T-helper 17 cell (primary cell): ENCODE results near the gene S100A11. TPM values are rescaled to one million over a fixed set of nuclear protein-coding genes. Genes with fewer than 3 reads are reported as not detected.

ENCODE experiments used
- ATAC-seq: fragments of 150-1000 bp; cut with Tn5 transposase; 2 replicates; pipeline ENCODE4 v1.10.0; 2021; ENCODE audit warnings: mild to moderate bottlenecking, moderate library complexity
- DNase-seq, 3 donors: peaks; one replicate each; pipeline versions ENCODE4 v3.0.0 to v3.0.0-alpha.2; 2020 to 2021
- H3K9me3 ChIP-seq: one replicate; pipeline ENCODE4 v1.7.0; 2013; ENCODE audit warnings: low read length, mild to moderate bottlenecking; ENCODE audit not compliant: control insufficient read depth, poor library complexity, severe bottlenecking
- H3K27ac Mint-ChIP-seq: one replicate; pipeline ENCODE4 v1.8.0; 2022; ENCODE audit warnings: mild to moderate bottlenecking, moderate library complexity, mixed read lengths
- H3K27me3 Mint-ChIP-seq: one replicate; pipeline ENCODE4 v1.8.0; 2022; ENCODE audit warnings: mixed read lengths
- H3K36me3 Mint-ChIP-seq: one replicate; pipeline ENCODE4 v1.8.0; 2022; ENCODE audit warnings: low read depth, mixed read lengths
- H3K4me1 Mint-ChIP-seq: one replicate; pipeline ENCODE4 v1.8.0; 2022; ENCODE audit warnings: mild to moderate bottlenecking, mixed read lengths
- H3K4me3 Mint-ChIP-seq: one replicate; pipeline ENCODE4 v1.8.0; 2022; ENCODE audit warnings: mild to moderate bottlenecking, moderate library complexity, mixed read lengths
- total RNA-seq, 4 donors: library from RNA in 2 of 4; stranded (reverse) in 2 of 4; gene quantifications; one replicate each; pipeline ENCODE4 v1.2.3 and lab custom pipeline; 2022 to 2026

Gene S100A11
- total RNA-seq, 2 donors from 2014 or later, result 76.4 to 117 TPM

DNA sequence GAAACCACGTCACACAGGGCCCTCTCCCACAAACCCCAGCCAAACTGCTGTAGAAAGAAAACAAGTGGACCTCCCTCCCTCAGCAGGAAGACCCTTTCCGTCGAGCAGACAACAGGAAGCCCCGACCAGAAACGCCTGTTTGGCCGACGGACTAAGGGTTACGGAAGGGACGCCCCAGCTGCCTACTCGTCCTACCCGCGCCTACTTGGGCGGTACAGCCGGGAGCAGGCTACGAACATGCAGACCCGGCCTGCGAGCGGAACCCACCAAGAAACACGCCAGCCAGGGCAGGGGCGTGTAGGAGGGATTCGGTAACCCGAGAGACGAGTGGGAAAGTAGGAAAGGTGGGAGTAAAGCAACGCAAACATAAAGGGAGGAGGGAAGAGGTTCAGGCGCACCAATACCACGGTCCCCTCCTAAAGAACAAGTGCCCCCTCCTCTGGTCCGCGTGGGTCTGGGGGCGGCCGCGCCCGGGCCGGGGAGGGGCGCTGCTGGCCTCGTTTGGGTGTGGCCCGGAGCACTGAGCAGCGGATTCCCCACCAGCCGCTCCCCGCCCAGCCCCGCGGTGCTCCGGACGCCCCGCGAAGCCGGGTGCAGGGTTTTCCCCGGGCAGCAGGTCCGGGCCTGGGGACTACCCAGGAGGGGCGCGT lies 43.6 kb downstream of the S100A11 start:
- peak in 2 of 3 donors; percentile 15 to 20 for DNase-seq
- peak overlapping the region; percentile 96 for H3K27ac Mint-ChIP-seq
- peaks cover 47% of the 10 kb centered on the region for H3K4me1 Mint-ChIP-seq
- peak; percentile 38 for ATAC-seq
- H3K27me3 Mint-ChIP-seq, result no peaks in the 10 kb centered on the region
- no peaks in the 10 kb centered on the region for H3K9me3 ChIP-seq
- peak overlapping the region; percentile 96 for H3K4me3 Mint-ChIP-seq
- H3K36me3 Mint-ChIP-seq, result peaks cover 6% of the 10 kb centered on the region

DNA sequence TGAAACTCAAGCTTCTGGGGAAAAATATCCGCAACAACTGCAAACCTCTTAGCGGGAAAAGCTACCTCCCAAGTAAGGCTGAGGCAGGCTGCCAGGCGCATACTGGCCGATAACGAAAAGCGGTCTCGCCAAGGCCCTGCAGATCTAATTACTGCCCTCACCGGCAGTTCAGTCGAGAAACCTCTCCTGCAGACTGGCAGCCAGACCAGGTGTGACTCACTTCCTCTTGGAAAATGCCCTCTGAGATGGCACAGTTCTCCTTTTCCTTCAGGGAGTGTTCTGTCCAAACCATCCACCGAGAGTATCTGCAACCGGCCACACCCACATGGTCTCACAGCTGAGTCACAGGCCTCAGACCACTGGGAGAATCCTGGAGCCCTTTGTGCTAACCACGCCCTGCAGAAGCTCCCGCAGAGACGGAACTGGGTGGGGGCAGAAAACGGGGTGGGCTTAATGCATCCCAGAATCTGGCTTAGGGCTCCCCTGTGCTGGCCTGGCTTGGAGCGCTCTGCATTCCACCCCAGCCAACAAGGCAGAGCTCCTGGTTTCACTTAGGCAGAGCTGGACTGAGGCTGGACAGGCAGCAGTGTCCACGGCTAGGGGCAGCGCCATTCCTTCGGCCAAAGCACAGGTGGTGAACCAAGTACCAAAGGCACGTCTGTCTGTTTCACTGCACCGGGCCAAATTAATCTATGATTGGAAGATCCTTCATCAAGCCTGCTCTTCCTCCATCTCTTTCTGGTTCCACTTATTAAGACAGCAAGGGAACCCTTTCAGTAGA lies 44.3 kb downstream of the S100A11 start:
- Mint-ChIP-seq H3K27ac (peak overlapping the region; percentile 96), H3K27me3 (no peaks in the 10 kb centered on the region), H3K4me1 (peaks cover 53% of the 10 kb centered on the region), H3K4me3 (peak overlapping the region; percentile 96), H3K36me3 (peaks cover 6% of the 10 kb centered on the region)
- DNase-seq, result peak in 2 of 3 donors; percentile 13 to 31
- ATAC-seq, result no peak
- H3K9me3 ChIP-seq, result no peaks in the 10 kb centered on the region

DNA sequence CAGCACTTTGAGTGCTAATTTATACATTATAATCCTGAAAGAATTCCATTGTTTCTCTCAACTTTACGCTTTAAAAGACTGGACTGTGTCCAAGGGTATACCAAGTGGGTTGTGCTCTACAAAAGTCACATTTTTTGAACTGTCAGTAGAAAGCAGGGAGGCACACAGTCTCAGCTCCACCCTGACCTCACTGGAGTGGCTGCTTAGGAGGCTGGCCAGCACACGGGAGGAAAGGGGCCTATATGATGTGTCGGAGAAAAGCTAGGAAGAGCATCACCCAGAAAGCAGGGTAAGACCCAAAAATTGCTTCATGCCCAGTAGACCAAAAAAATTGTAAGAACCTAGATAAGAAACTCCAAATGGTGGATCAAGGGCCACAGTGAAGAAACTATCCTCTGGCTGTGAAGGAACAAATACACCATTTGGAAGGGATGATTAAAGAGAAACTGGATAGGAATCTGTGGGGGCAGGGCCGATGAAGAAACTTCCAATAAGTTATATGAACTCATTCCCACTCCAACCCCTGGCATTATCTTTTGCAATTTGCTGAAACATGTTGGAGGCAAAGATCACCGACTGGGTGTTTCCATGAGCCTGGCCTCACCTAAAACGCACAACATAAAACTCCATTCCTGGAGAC lies 45.0 kb downstream of the S100A11 start:
- Mint-ChIP-seq H3K36me3 (peaks cover 6% of the 10 kb centered on the region), H3K4me3 (peak overlapping the region; percentile 96), H3K27ac (peak overlapping the region; percentile 96), H3K27me3 (no peaks in the 10 kb centered on the region), H3K4me1 (peaks cover 53% of the 10 kb centered on the region)
- no peak for ATAC-seq
- no peak for DNase-seq
- no peaks in the 10 kb centered on the region for H3K9me3 ChIP-seq

DNA sequence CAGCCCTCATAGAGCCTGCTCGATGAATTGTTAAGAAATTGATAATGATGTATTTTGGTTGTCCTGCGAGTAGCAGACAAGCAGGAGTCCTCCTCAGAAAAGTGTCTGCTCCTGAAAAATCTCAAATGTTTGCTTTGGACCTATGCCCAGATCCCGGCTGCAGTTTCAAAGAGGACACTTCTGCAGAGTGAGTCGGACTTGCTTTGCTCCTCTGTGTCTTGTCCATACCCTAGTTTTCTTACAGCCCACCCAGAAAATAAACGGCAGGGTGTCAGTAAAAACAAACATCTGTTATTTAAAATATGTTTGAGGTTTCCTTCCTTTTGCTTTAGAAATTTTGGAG lies 46.0 kb downstream of the S100A11 start:
- H3K9me3 ChIP-seq, result no peaks in the 10 kb centered on the region
- ATAC-seq (no peak), DNase-seq (no peak)
- no peaks in the 10 kb centered on the region for H3K27me3 Mint-ChIP-seq
- H3K4me3 Mint-ChIP-seq, result peak overlapping the region; percentile 96
- peaks cover 6% of the 10 kb centered on the region for H3K36me3 Mint-ChIP-seq
- H3K4me1 Mint-ChIP-seq, result peaks cover 57% of the 10 kb centered on the region
- H3K27ac Mint-ChIP-seq, result peak overlapping the region; percentile 96

DNA sequence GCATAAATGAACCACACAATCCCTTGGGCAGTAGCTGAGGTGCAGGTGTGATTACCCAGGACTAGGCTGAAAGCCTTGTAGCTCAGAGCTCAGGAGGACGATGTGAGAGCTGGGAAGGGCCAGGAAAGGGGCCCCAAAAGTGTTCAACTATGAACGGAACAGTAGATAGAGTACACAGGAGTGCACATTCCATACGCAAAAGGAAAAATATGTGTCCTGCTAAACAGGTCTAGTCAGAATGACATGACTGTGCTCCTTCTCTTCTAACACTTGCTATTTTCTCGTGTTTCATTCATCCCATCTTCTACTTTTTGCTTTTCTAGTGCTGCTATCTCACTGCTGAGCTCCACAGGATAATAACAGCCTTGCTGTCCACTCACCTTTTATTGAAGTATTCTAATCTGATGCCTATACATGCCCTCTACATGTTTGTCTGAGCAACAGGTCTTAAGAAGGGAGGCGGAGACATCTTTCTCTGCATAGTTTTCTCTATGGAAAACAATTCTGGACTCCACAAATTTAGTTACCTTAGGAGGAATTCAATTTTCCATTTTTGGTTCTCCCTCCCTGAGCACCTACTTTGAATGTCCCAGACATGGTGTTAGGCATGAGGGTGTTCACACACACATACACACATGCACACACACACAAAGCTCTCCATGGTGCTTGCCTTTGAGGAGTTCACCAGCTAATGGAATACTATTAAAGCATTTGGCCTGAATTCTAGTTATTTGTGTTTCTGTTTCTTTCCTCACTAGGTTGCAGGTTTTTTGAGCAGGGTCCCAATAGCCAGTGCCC lies 46.5 kb downstream of the S100A11 start:
- H3K4me1 Mint-ChIP-seq, result peaks cover 59% of the 10 kb centered on the region
- no peak for DNase-seq
- H3K27me3 Mint-ChIP-seq, result no peaks in the 10 kb centered on the region
- H3K4me3 Mint-ChIP-seq, result peak overlapping the region; percentile 65
- peak overlapping the region; percentile 96 for H3K27ac Mint-ChIP-seq
- ATAC-seq, result no peak
- no peaks in the 10 kb centered on the region for H3K9me3 ChIP-seq
- H3K36me3 Mint-ChIP-seq, result peaks cover 6% of the 10 kb centered on the region

DNA sequence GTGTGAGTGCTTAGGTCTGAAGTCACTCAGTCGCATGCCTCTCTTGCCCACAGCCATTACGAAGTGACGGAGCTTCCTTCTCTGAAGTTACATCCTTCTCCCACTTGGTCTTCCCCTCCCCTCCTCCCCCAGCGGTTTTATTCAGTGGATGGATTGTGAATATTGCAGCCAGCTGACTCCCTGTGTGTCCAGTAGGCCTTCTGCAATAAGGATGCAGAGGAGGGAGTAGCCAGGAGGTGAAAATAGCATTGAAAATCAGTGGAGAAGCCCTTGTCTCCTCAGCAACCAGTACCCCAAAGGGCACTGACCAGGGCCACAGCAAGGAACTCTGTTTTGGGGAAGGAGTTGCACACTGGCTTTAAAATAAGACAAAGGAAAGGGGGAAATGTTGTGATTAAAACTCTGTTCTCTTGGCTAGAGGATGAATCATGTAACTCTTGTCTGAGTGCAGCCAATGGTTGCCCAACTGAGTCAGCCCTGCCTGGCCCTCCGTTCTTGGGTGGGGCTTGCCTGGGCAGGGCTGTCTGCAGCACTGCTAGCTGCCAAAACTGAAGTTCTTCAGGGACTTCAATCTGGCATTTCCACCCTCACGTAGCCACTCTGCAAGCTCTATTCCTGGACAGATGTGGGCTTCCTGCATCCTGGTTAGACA lies 47.5 kb downstream of the S100A11 start:
- Mint-ChIP-seq H3K27me3 (no peaks in the 10 kb centered on the region), H3K27ac (peak overlapping the region; percentile 96), H3K4me3 (peak overlapping the region; percentile 31), H3K4me1 (peaks cover 60% of the 10 kb centered on the region), H3K36me3 (peaks cover 6% of the 10 kb centered on the region)
- no peak for ATAC-seq
- DNase-seq, result no peak
- no peaks in the 10 kb centered on the region for H3K9me3 ChIP-seq

DNA sequence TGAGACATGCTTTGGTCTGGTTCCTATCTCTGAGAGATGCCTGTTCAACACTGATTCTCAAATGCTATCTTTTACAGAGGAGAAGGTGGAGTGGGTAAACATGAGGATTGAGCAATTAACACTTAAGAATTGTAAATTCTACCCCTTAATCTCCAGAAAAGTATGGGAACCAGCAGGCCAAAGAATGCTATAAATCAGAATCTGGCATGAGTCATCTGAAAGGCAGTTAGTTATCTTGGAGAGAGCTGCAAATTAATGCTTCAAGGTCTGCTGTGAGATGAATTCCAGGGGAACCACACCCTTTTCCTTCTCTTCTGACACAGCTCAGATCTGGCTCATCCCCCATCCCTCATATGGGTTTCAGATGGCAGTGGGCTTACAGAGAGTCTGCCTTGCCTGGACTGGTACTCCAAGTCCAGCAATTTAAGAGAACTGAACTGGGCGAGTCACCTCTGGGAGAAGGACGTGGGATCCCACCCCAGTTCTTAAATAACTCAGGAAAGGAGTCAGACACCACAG lies 48.3 kb downstream of the S100A11 start:
- no peak for ATAC-seq
- H3K36me3 Mint-ChIP-seq, result peaks cover 6% of the 10 kb centered on the region

DNA sequence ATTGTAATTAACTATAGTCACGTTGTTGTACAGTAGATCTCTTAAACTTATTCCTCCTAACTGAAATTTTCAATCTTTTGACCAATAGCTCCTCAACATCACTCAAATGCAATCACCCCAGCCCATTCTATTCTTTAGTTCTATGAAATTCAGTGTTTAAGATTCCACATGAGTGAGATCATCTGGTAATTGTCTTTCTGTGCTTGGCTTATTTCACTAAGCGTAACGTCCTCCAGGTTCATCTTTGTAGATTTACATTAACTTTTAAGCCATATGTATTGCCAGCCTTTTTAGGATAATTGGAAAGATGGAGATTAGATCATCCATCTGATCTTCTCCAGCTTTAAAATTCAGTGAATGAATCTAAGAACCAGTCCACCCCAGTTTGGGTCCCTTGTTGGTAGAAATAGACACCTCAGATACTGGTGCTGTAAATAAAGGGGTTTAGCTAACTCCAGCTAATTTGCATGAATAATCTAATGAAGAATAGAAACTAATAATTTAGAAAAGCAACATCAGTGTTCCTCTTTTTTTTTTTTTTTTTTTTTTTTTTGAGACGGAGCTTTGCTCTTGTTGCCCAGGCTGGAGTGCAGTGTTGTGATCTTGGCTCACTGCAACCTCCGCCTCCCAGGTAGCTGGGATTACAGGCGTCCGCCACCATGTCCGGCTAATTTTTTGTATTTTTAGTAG lies 50.2 kb downstream of the S100A11 start:
- H3K27ac Mint-ChIP-seq, result peak overlapping the region; percentile 21
- ATAC-seq, result no peak
- no peaks in the 10 kb centered on the region for H3K9me3 ChIP-seq
- no peak for DNase-seq
- H3K4me1 Mint-ChIP-seq, result peaks cover 53% of the 10 kb centered on the region
- no peak overlapping the region for H3K4me3 Mint-ChIP-seq
- H3K27me3 Mint-ChIP-seq, result no peaks in the 10 kb centered on the region
- H3K36me3 Mint-ChIP-seq, result peaks cover 8% of the 10 kb centered on the region

More for the DNA sequence above, 48.3 kb downstream of the S100A11 start:
- no peaks in the 10 kb centered on the region for H3K27me3 Mint-ChIP-seq
- H3K27ac Mint-ChIP-seq, result peak overlapping the region; percentile 96
- H3K9me3 ChIP-seq, result no peaks in the 10 kb centered on the region
- H3K4me3 Mint-ChIP-seq, result peak overlapping the region; percentile 21
- no peak for DNase-seq
- H3K4me1 Mint-ChIP-seq, result peaks cover 65% of the 10 kb centered on the region

DNA sequence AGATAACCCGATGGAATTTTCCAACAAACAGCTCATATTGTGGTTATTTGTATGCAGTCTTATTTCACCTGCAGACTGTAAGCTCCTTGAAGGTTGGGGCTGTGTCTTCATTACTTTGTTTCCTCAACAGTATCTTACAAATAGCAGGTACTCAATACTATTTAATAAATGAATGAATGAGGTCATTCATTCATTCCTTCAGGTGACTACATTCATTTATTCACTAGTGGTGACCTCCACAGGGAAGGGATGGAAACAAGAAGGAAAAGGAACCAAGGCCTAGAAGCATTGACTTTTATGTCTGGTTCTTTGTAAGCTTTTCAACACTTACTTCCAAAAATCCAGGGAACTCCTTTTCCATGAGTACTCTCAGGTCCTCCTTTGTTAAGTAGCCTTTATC lies 51.0 kb downstream of the S100A11 start:
- Mint-ChIP-seq H3K4me3 (no peak overlapping the region), H3K4me1 (peaks cover 50% of the 10 kb centered on the region), H3K27me3 (no peaks in the 10 kb centered on the region), H3K36me3 (peaks cover 9% of the 10 kb centered on the region), H3K27ac (no peak overlapping the region)
- DNase-seq (no peak), ATAC-seq (no peak)
- no peaks in the 10 kb centered on the region for H3K9me3 ChIP-seq

DNA sequence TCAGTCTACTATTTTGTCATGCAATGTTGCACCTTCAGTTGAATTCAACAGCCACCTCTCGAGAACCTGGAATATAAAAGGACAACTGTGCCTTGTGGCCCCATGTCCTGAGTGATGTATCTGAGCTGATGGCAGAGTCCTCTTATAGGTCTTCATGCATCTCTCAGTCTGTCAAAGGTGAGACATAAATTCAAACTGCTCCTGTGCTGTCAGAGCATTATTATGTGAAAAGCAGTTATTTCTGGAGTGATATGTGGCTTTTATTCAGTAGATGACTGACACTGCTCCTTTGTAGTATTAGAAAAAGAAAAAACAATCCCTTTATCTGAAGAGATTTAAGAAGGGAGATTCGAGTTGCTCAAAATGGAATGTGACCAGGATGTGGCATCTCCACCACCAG lies 51.5 kb downstream of the S100A11 start:
- DNase-seq (no peak), ATAC-seq (no peak)
- Mint-ChIP-seq H3K36me3 (peaks cover 9% of the 10 kb centered on the region), H3K4me1 (peaks cover 47% of the 10 kb centered on the region), H3K27me3 (no peaks in the 10 kb centered on the region), H3K4me3 (no peak overlapping the region), H3K27ac (no peak overlapping the region)
- H3K9me3 ChIP-seq, result no peaks in the 10 kb centered on the region

DNA sequence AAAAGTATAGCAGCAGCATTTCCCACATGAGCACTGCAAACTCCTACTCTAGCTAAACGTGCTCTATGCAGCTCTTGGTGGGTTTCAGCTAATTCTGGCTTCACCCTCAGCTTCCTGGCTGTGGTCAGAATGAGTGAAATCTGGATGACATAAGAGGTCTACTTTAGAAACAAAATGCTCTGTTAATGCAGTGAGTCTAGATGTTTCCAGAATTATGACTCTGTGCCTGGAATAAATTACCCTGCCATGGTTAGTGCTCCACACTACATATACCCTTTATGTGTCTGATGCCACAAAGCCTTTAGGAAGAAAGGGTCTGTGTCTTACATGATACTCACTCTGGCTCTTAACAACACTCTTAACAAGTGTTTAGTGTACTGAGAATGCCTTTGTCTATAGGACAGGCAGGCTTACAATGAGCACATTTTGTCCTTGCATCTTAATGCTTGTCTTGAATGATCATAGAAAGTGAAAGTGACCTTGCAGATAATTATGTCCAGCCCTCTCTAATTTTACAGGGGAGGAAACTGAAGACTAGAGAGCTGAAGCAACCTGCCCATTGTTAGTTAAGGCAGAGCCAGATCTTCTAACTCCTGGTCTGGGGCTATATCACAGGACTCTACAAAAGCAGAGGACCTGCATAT lies 52.4 kb downstream of the S100A11 start:
- H3K27me3 Mint-ChIP-seq, result no peaks in the 10 kb centered on the region
- ATAC-seq (peak; percentile 67), DNase-seq (no peak)
- peaks cover 42% of the 10 kb centered on the region for H3K4me1 Mint-ChIP-seq
- peaks cover 7% of the 10 kb centered on the region for H3K36me3 Mint-ChIP-seq
- H3K9me3 ChIP-seq, result no peaks in the 10 kb centered on the region
- H3K27ac Mint-ChIP-seq, result peak overlapping the region; percentile 47
- peak overlapping the region; percentile 12 for H3K4me3 Mint-ChIP-seq
